Measurements from ENCODE around the gene YJEFN3. TPM values are rescaled to one million over a fixed set of nuclear protein-coding genes. Genes with fewer than 3 reads are reported as not detected.

The YJEFN3 gene
- total and polyA plus RNA-seq, 4 experiments from 2014 or later: 0.25 to 18.7 (median 15.6) TPM; not detected in 1

- intact Hi-C loops (cut with micrococcal nuclease): no loop called here
- Mint-ChIP-seq H3K36me3 (peaks cover 15 to 42% of the 10 kb centered on the region in 2 donors), H3K4me3 (no peak overlapping the region), H3K27ac (no peak overlapping the region), H3K27me3 (no peaks in the 10 kb centered on the region), H3K9me3 (no peaks in the 10 kb centered on the region), H3K4me1 (peaks cover 11 to 28% (median 21%) of the 10 kb centered on the region in 4 donors)
- H3K27ac ChIP-seq (ENCODE audit: low read depth, low read length): no peak overlapping the region
- POLR2A ChIA-PET (ENCODE audit: partially characterized antibody): no interaction called here
- no peak for DNase-seq
- peaks cover 23% of the 10 kb centered on the region for H3K36me3 ChIP-seq (ENCODE audit: insufficient read depth, low read length)
- H3K27me3 ChIP-seq (ENCODE audit: insufficient read depth, low read length): no peaks in the 10 kb centered on the region
- no peaks in the 10 kb centered on the region for H3K9me3 ChIP-seq (ENCODE audit: control insufficient read depth in 1 of 2, low read length in 2 of 2)
- peaks cover 8% of the 10 kb centered on the region for H3K4me1 ChIP-seq (ENCODE audit: insufficient read depth, low read length)
- CTCF ChIA-PET (ENCODE audit: partially characterized antibody): no interaction called here
- no peak overlapping the region for H3K4me3 ChIP-seq (ENCODE audit: low read length in 2 of 2)
Measured at GRCh38 chr19:19523177-19523576, 5.5 kb upstream of the YJEFN3 start.

- no peak for DNase-seq
- CTCF ChIA-PET (ENCODE audit: partially characterized antibody): no interaction called here
- Mint-ChIP-seq H3K9me3 (no peaks in the 10 kb centered on the region), H3K27me3 (no peaks in the 10 kb centered on the region), H3K4me3 (no peak overlapping the region), H3K27ac (peak overlapping the region in 2 of 7 donors; percentile 32 to 64), H3K36me3 (peaks cover 15 to 44% of the 10 kb centered on the region in 2 donors), H3K4me1 (peaks cover 11 to 28% (median 20%) of the 10 kb centered on the region in 4 donors)
- POLR2A ChIA-PET (ENCODE audit: partially characterized antibody): no interaction called here
- peaks cover 26% of the 10 kb centered on the region for H3K36me3 ChIP-seq (ENCODE audit: insufficient read depth, low read length)
- H3K27ac ChIP-seq (ENCODE audit: low read depth, low read length): no peak overlapping the region
- no peaks in the 10 kb centered on the region for H3K27me3 ChIP-seq (ENCODE audit: insufficient read depth, low read length)
- no peak overlapping the region for H3K4me3 ChIP-seq (ENCODE audit: low read length in 2 of 2)
- intact Hi-C loops (cut with micrococcal nuclease): no loop called here
- peaks cover 7% of the 10 kb centered on the region for H3K4me1 ChIP-seq (ENCODE audit: insufficient read depth, low read length)
- no peaks in the 10 kb centered on the region for H3K9me3 ChIP-seq (ENCODE audit: control insufficient read depth in 1 of 2, low read length in 2 of 2)
Measured at GRCh38 chr19:19524053-19524452, 4.7 kb upstream of the YJEFN3 start.

GRCh38 chr19:19525611-19526380 is 2.9 kb upstream of the YJEFN3 start:
- ChIA-PET CTCF (ENCODE audit: partially characterized antibody) (no interaction called here), POLR2A (ENCODE audit: partially characterized antibody) (no interaction called here)
- Histone ChIP-seq H3K36me3 (ENCODE audit: insufficient read depth, low read length) (peaks cover 26% of the 10 kb centered on the region), H3K4me3 (ENCODE audit: low read length in 2 of 2) (no peak overlapping the region), H3K4me1 (ENCODE audit: insufficient read depth, low read length) (no peaks in the 10 kb centered on the region), H3K27ac (ENCODE audit: low read depth, low read length) (no peak overlapping the region), H3K27me3 (ENCODE audit: insufficient read depth, low read length) (no peaks in the 10 kb centered on the region), H3K9me3 (ENCODE audit: control insufficient read depth in 1 of 2, low read length in 2 of 2) (no peaks in the 10 kb centered on the region)
- H3K4me1 Mint-ChIP-seq: peaks cover 3 to 13% (median 8%) of the 10 kb centered on the region in 4 donors
- no peaks in the 10 kb centered on the region for H3K27me3 Mint-ChIP-seq
- no peaks in the 10 kb centered on the region for H3K9me3 Mint-ChIP-seq
- DNase-seq: peak in 1 of 5 donors; percentile 9
- intact Hi-C loops (cut with micrococcal nuclease): no loop called here
- H3K27ac Mint-ChIP-seq: peak overlapping the region in 1 of 7 donors; percentile 77
- H3K36me3 Mint-ChIP-seq: peaks cover 8 to 36% of the 10 kb centered on the region in 2 donors
- no peak overlapping the region for H3K4me3 Mint-ChIP-seq

GRCh38 chr19:19526581-19527370 is 1.9 kb upstream of the YJEFN3 start:
- H3K27me3 Mint-ChIP-seq: no peaks in the 10 kb centered on the region
- CTCF ChIA-PET (ENCODE audit: partially characterized antibody): no interaction called here
- no peak for DNase-seq
- peaks cover 9 to 36% of the 10 kb centered on the region in 2 donors for H3K36me3 Mint-ChIP-seq
- H3K4me3 ChIP-seq (ENCODE audit: low read length in 2 of 2): no peak overlapping the region
- H3K27ac Mint-ChIP-seq: peak overlapping the region in 1 of 7 donors; percentile 13
- H3K4me1 ChIP-seq (ENCODE audit: insufficient read depth, low read length): no peaks in the 10 kb centered on the region
- H3K4me1 Mint-ChIP-seq: peaks cover 2 to 10% (median 4%) of the 10 kb centered on the region in 4 donors
- H3K4me3 Mint-ChIP-seq: no peak overlapping the region
- H3K27me3 ChIP-seq (ENCODE audit: insufficient read depth, low read length): no peaks in the 10 kb centered on the region
- H3K36me3 ChIP-seq (ENCODE audit: insufficient read depth, low read length): peaks cover 26% of the 10 kb centered on the region
- no peaks in the 10 kb centered on the region for H3K9me3 Mint-ChIP-seq
- POLR2A ChIA-PET (ENCODE audit: partially characterized antibody): interaction anchor here (1.2 to 1.7 kb wide), 2 partner anchors 10 to 117 kb away, joined by 3 to 4 read pairs; partner anchors contain the start of gene GMIP
- intact Hi-C loops (cut with micrococcal nuclease): no loop called here
- H3K9me3 ChIP-seq (ENCODE audit: control insufficient read depth in 1 of 2, low read length in 2 of 2): no peaks in the 10 kb centered on the region
- H3K27ac ChIP-seq (ENCODE audit: low read depth, low read length): no peak overlapping the region

- Histone ChIP-seq H3K27me3 (ENCODE audit: insufficient read depth, low read length) (no peaks in the 10 kb centered on the region), H3K9me3 (ENCODE audit: control insufficient read depth in 1 of 2, low read length in 2 of 2) (no peaks in the 10 kb centered on the region), H3K36me3 (ENCODE audit: insufficient read depth, low read length) (peaks cover 26% of the 10 kb centered on the region), H3K4me3 (ENCODE audit: low read length in 2 of 2) (no peak overlapping the region), H3K4me1 (ENCODE audit: insufficient read depth, low read length) (peaks cover 5% of the 10 kb centered on the region), H3K27ac (ENCODE audit: low read depth, low read length) (no peak overlapping the region)
- peak in 1 of 5 donors; percentile 2 for DNase-seq
- intact Hi-C loops (cut with micrococcal nuclease): no loop called here
- H3K36me3 Mint-ChIP-seq: peaks cover 9 to 40% of the 10 kb centered on the region in 2 donors
- no peaks in the 10 kb centered on the region for H3K9me3 Mint-ChIP-seq
- no peak overlapping the region for H3K4me3 Mint-ChIP-seq
- H3K4me1 Mint-ChIP-seq: peaks cover 5 to 15% (median 9%) of the 10 kb centered on the region in 4 donors
- no peaks in the 10 kb centered on the region for H3K27me3 Mint-ChIP-seq
- H3K27ac Mint-ChIP-seq: peak overlapping the region in 2 of 7 donors; percentile 13 to 41
- POLR2A ChIA-PET (ENCODE audit: partially characterized antibody): interaction anchor here (1.2 to 1.7 kb wide), 2 partner anchors 11 to 116 kb away, joined by 3 to 4 read pairs; partner anchors contain the start of gene GMIP
- CTCF ChIA-PET (ENCODE audit: partially characterized antibody): interaction anchor here (1.2 kb wide), 1 partner anchor 116 kb away, joined by 3 read pairs; the partner anchor contains the start of gene GMIP
Measured at GRCh38 chr19:19527371-19527656, 1.4 kb upstream of the YJEFN3 start.

GRCh38 chr19:19527674-19528625 is 761 bp upstream of the YJEFN3 start:
- no peaks in the 10 kb centered on the region for H3K27me3 ChIP-seq (ENCODE audit: insufficient read depth, low read length)
- Mint-ChIP-seq H3K4me1 (peaks cover 4 to 14% (median 9%) of the 10 kb centered on the region in 4 donors), H3K4me3 (no peak overlapping the region), H3K36me3 (peaks cover 9 to 38% of the 10 kb centered on the region in 2 donors), H3K27ac (peak overlapping the region in 2 of 7 donors; percentile 13 to 22), H3K9me3 (no peaks in the 10 kb centered on the region), H3K27me3 (no peaks in the 10 kb centered on the region)
- H3K27ac ChIP-seq (ENCODE audit: low read depth, low read length): no peak overlapping the region
- ChIA-PET POLR2A (ENCODE audit: partially characterized antibody) (interaction anchor here (1.2 to 1.7 kb wide), 2 partner anchors 11 to 116 kb away, joined by 3 to 4 read pairs; partner anchors contain the start of gene GMIP), CTCF (ENCODE audit: partially characterized antibody) (interaction anchor here (1.2 kb wide), 1 partner anchor 116 kb away, joined by 3 read pairs; the partner anchor contains the start of gene GMIP)
- peak in 1 of 5 donors; percentile 22 for DNase-seq
- H3K4me1 ChIP-seq (ENCODE audit: insufficient read depth, low read length): peaks cover 11% of the 10 kb centered on the region
- H3K36me3 ChIP-seq (ENCODE audit: insufficient read depth, low read length): peaks cover 26% of the 10 kb centered on the region
- no peaks in the 10 kb centered on the region for H3K9me3 ChIP-seq (ENCODE audit: control insufficient read depth in 1 of 2, low read length in 2 of 2)
- intact Hi-C loops (cut with micrococcal nuclease): no loop called here
- H3K4me3 ChIP-seq (ENCODE audit: low read length in 2 of 2): no peak overlapping the region
